Measurements from ENCODE around the gene MYO7B.

The MYO7B gene

DNA sequence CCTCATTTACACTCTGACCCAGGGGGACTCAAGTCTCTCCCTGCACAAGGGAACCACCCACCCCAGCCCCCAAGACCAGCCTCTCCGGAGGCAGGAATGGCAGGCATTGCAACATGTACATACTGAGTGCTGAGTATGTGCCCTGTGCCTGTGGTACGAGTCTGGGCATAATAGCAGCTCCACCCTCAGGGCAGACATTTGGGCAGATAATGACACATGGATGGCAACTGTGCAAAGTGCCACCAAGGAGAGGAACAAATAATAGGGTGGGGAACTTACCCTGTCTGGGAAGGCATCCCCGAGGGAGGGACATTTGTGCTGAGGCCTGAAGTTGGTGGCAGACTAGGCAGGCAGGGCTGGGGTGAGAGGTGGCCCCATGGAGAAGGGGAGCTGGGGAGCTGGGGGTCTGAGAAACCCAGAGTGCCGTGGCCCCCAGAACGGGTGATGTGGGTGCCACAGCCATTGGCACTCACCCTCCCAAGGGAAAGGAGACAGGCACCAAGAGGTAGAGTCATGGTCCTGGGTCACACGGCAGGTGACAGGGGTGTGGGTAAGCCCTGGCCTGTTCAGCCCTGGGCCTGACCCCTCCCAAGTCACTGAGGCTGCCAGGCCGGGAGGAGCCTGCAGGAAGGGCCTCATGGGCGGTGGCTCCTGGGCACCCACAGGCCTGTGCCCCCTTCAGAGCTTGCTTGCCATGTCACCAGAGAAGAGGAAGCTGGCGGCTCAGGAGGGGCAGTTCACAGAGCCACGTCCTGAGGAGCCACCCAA is 94.8 kb downstream of the MYO7B start:
- CTCF ChIA-PET, result interaction anchor here (0.8 to 3.4 kb wide), 8 partner anchors 12 to 39 kb away, joined by 3 to 14 read pairs (median 4); no protein-coding TSS in a partner anchor
- H3K9me3 ChIP-seq (ENCODE audit: control extremely low read depth in 1 of 5, control insufficient read depth in 4 of 5, insufficient read depth in 2 of 5, low read depth in 1 of 5, low read length in 4 of 5), result no peaks in the 10 kb centered on the region
- peaks cover 0 to 26% (median 20%) of the 10 kb centered on the region in 4 experiments for H3K4me1 ChIP-seq (ENCODE audit: control extremely low read depth in 1 of 4, control insufficient read depth in 4 of 4, insufficient read depth in 4 of 4, low read length in 3 of 4)
- no peak overlapping the region for H3K27ac ChIP-seq (ENCODE audit: insufficient read depth in 1 of 2, low read depth in 1 of 2, low read length in 2 of 2, poor library complexity in 1 of 2, severe bottlenecking in 2 of 2)
- no peaks in the 10 kb centered on the region for H3K36me3 ChIP-seq (ENCODE audit: control insufficient read depth in 4 of 4, insufficient read depth in 4 of 4, low read length in 3 of 4)
- POLR2A ChIA-PET, result no interaction called here
- DNase-seq, result peak; percentile 29 to 69 (median 64)
- no peaks in the 10 kb centered on the region for H3K27me3 ChIP-seq (replicated peaks in 2 of 5; ENCODE audit: control insufficient read depth in 4 of 5, insufficient read depth in 5 of 5, low read length in 4 of 5)
- no peak overlapping the region for H3K4me3 ChIP-seq (ENCODE audit: control insufficient read depth in 1 of 7, extremely low read depth in 1 of 7, insufficient read depth in 4 of 7, low read depth in 2 of 7, low read length in 6 of 7)
- WGBS (ENCODE audit: insufficient coverage), result 63% methylated on average over 9 of the region's 10 CpGs

DNA sequence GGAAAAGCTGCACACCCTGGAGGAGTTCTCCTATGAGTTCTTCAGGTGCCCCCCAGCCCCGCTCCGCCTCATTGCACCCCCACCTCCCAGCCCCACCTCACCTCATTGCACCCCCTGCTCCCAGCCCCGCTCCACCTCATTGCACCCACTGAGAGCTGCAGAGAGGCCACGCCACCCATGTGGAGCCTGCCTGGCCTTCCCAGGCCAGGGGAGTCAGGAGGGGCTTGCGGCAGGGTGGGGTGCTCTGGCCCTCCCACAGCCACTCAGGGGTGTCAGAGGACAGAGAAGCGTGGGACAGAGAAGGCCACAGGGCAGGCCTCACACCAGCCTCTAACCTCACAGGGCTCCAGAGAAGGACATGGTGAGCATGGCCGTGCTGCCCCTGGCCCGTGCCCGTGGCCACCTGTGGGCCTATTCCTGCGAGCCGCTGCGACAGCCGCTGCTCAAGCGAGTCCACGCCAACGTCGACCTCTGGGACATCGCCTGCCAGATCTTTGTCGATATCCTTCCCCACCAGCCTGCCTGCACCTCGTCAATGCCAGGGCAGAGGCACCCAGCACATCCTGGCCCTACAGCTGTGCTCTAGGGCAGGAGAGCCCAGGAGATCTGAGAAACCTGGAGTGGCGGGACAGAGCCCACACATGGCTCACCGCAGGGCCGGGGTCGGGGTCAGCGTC is 95.5 kb downstream of the MYO7B start:
- CTCF ChIA-PET, result interaction anchor here (0.8 to 3.4 kb wide), 8 partner anchors 11 to 40 kb away, joined by 3 to 14 read pairs (median 4); no protein-coding TSS in a partner anchor
- no peaks in the 10 kb centered on the region for H3K27me3 ChIP-seq (replicated peaks in 2 of 5; ENCODE audit: control insufficient read depth in 4 of 5, insufficient read depth in 5 of 5, low read length in 4 of 5)
- peaks cover 0 to 24% (median 18%) of the 10 kb centered on the region in 4 experiments for H3K4me1 ChIP-seq (ENCODE audit: control extremely low read depth in 1 of 4, control insufficient read depth in 4 of 4, insufficient read depth in 4 of 4, low read length in 3 of 4)

DNA sequence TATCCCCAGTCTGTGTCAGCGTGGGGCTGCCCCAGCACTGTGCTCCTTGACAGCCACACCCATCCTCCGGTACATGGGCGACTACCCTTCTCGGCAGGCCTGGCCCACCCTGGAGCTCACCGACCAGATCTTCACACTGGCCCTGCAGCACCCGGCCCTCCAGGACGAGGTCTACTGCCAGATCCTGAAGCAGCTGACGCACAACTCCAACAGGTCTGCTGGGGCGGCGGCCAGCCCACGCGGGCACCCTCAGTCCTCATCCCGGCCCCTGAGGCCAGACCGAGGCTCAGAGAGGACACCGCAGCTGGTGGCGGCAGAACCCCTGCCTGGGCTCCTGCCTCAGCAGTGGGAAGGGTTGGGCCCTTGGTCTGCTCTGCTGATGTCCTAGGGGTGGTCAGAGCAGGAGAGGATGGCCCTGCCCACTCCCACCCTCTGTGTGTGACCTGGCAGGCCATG is 96.1 kb downstream of the MYO7B start:
- POLR2A ChIA-PET, result no interaction called here
- no peak overlapping the region for H3K27ac ChIP-seq (ENCODE audit: insufficient read depth in 1 of 2, low read depth in 1 of 2, low read length in 2 of 2, poor library complexity in 1 of 2, severe bottlenecking in 2 of 2)
- H3K27me3 ChIP-seq (replicated peaks in 2 of 5; ENCODE audit: control insufficient read depth in 4 of 5, insufficient read depth in 5 of 5, low read length in 4 of 5), result no peaks in the 10 kb centered on the region
- H3K36me3 ChIP-seq (ENCODE audit: control insufficient read depth in 4 of 4, insufficient read depth in 4 of 4, low read length in 3 of 4), result no peaks in the 10 kb centered on the region
- no peaks in the 10 kb centered on the region for H3K9me3 ChIP-seq (ENCODE audit: control extremely low read depth in 1 of 5, control insufficient read depth in 4 of 5, insufficient read depth in 2 of 5, low read depth in 1 of 5, low read length in 4 of 5)
- no peak overlapping the region for H3K4me3 ChIP-seq (ENCODE audit: control insufficient read depth in 1 of 7, extremely low read depth in 1 of 7, insufficient read depth in 4 of 7, low read depth in 2 of 7, low read length in 6 of 7)
- no peak for DNase-seq
- CTCF ChIA-PET, result interaction anchor here (1.0 to 3.4 kb wide), 3 partner anchors 10 to 41 kb away, joined by 3 to 14 read pairs (median 3); no protein-coding TSS in a partner anchor
- 99% methylated on average over 9 of the region's 16 CpGs for WGBS (ENCODE audit: insufficient coverage)
- H3K4me1 ChIP-seq (ENCODE audit: control extremely low read depth in 1 of 4, control insufficient read depth in 4 of 4, insufficient read depth in 4 of 4, low read length in 3 of 4), result peaks cover 0 to 22% (median 15%) of the 10 kb centered on the region in 4 experiments

More for the DNA sequence above, 95.5 kb downstream of the MYO7B start:
- POLR2A ChIA-PET, result no interaction called here
- no peak for DNase-seq
- no peak overlapping the region for H3K4me3 ChIP-seq (ENCODE audit: control insufficient read depth in 1 of 7, extremely low read depth in 1 of 7, insufficient read depth in 4 of 7, low read depth in 2 of 7, low read length in 6 of 7)
- 95% methylated on average over 22 of the region's 25 CpGs for WGBS (ENCODE audit: insufficient coverage)
- H3K9me3 ChIP-seq (ENCODE audit: control extremely low read depth in 1 of 5, control insufficient read depth in 4 of 5, insufficient read depth in 2 of 5, low read depth in 1 of 5, low read length in 4 of 5), result no peaks in the 10 kb centered on the region
- no peak overlapping the region for H3K27ac ChIP-seq (ENCODE audit: insufficient read depth in 1 of 2, low read depth in 1 of 2, low read length in 2 of 2, poor library complexity in 1 of 2, severe bottlenecking in 2 of 2)
- H3K36me3 ChIP-seq (ENCODE audit: control insufficient read depth in 4 of 4, insufficient read depth in 4 of 4, low read length in 3 of 4), result no peaks in the 10 kb centered on the region

DNA sequence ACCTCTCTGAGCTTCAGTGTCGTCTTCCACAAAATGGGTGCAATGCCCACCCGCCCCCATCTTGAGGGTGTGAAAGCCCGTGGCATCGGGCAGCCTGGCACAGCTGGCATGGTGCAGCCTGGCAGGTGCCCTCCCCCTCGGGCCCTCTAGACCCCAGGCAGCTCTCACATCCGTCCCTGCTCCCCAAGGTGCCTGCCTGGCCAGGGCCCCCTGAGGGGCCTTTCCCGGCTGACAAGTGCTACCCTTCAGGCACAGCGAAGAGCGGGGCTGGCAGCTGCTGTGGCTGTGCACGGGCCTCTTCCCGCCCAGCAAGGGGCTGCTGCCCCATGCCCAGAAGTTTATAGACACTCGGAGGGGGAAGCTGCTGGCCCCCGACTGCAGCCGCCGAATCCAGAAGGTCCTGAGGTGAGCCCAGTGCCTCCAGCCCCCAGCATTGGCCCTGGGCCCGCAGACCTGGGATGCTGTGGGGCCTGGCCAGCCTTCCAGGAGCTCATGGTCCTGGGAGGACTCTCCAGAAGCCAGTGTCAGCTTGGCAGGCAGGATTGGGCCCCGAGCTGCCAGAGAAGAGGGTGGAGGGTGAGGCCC is 96.6 kb downstream of the MYO7B start:
- H3K27ac ChIP-seq (ENCODE audit: insufficient read depth in 1 of 2, low read depth in 1 of 2, low read length in 2 of 2, poor library complexity in 1 of 2, severe bottlenecking in 2 of 2), result no peak overlapping the region
- no peak for DNase-seq
- H3K4me3 ChIP-seq (ENCODE audit: control insufficient read depth in 1 of 7, extremely low read depth in 1 of 7, insufficient read depth in 4 of 7, low read depth in 2 of 7, low read length in 6 of 7), result no peak overlapping the region
- no peaks in the 10 kb centered on the region for H3K27me3 ChIP-seq (replicated peaks in 2 of 5; ENCODE audit: control insufficient read depth in 4 of 5, insufficient read depth in 5 of 5, low read length in 4 of 5)
- no peaks in the 10 kb centered on the region for H3K36me3 ChIP-seq (ENCODE audit: control insufficient read depth in 4 of 4, insufficient read depth in 4 of 4, low read length in 3 of 4)
- peaks cover 0 to 24% (median 17%) of the 10 kb centered on the region in 4 experiments for H3K4me1 ChIP-seq (ENCODE audit: control extremely low read depth in 1 of 4, control insufficient read depth in 4 of 4, insufficient read depth in 4 of 4, low read length in 3 of 4)
- ChIA-PET CTCF (interaction anchor here (3.4 kb wide), 1 partner anchor 41 kb away, joined by 14 read pairs; no protein-coding TSS in a partner anchor), POLR2A (no interaction called here)
- no peaks in the 10 kb centered on the region for H3K9me3 ChIP-seq (ENCODE audit: control extremely low read depth in 1 of 5, control insufficient read depth in 4 of 5, insufficient read depth in 2 of 5, low read depth in 1 of 5, low read length in 4 of 5)
- 86% methylated on average over 14 of the region's 17 CpGs for WGBS (ENCODE audit: insufficient coverage)

DNA sequence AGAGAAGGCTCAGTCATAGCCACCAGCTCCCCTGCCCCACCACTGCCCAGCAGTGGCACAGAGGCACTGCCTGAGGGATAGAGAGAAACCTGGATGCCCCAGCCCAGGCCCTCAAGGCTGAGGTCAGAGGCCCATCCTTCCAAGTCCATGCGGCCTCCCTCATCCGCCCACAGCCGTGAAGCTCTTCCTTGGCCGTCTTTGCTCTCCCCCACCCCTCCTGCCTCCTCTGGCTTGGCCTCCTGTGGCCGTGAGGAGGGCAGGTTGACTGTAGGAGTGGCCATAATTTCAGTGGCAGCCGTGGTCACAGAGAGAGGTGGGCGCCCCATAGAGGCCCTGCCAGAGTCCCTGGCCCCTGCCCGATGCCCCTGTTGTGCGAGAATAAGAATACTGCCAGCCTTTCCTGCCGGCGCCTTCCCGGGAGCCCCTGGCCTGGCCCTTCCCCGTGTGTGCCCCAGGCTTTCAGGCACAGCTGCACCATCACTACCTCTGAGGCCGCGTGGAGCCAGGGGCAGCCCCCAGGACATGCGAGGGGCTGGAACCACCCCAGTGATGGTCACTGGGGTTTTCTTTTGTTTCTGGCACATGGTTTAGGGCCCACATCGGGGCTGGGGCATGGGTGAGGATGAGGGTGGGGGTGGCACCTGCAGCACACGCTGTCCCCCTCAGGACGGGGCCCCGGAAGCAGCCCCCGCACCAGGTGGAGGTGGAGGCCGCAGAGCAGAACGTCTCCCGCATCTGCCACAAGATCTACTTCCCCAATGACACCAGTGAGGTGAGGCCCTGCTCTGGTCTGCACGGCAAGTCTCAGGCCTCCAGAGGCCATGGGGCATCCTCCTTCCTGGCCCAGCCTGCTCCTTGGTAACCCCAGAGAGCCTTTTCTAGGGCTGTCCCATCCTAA is 97.4 kb downstream of the MYO7B start:
- Histone ChIP-seq H3K4me1 (ENCODE audit: control extremely low read depth in 1 of 4, control insufficient read depth in 4 of 4, insufficient read depth in 4 of 4, low read length in 3 of 4) (peaks cover 0 to 32% (median 23%) of the 10 kb centered on the region in 4 experiments), H3K4me3 (ENCODE audit: control insufficient read depth in 1 of 7, extremely low read depth in 1 of 7, insufficient read depth in 4 of 7, low read depth in 2 of 7, low read length in 6 of 7) (no peak overlapping the region), H3K9me3 (ENCODE audit: control extremely low read depth in 1 of 5, control insufficient read depth in 4 of 5, insufficient read depth in 2 of 5, low read depth in 1 of 5, low read length in 4 of 5) (no peaks in the 10 kb centered on the region), H3K36me3 (ENCODE audit: control insufficient read depth in 4 of 4, insufficient read depth in 4 of 4, low read length in 3 of 4) (no peaks in the 10 kb centered on the region), H3K27ac (ENCODE audit: insufficient read depth in 1 of 2, low read depth in 1 of 2, low read length in 2 of 2, poor library complexity in 1 of 2, severe bottlenecking in 2 of 2) (no peak overlapping the region), H3K27me3 (replicated peaks in 2 of 5; ENCODE audit: control insufficient read depth in 4 of 5, insufficient read depth in 5 of 5, low read length in 4 of 5) (no peaks in the 10 kb centered on the region)
- peak in 1 of 3 donors; percentile 28 for DNase-seq
- WGBS (ENCODE audit: insufficient coverage), result 82% methylated on average over 19 of the region's 25 CpGs
- ChIA-PET POLR2A (no interaction called here), CTCF (interaction anchor here (3.4 kb wide), 1 partner anchor 42 kb away, joined by 14 read pairs; no protein-coding TSS in a partner anchor)

DNA sequence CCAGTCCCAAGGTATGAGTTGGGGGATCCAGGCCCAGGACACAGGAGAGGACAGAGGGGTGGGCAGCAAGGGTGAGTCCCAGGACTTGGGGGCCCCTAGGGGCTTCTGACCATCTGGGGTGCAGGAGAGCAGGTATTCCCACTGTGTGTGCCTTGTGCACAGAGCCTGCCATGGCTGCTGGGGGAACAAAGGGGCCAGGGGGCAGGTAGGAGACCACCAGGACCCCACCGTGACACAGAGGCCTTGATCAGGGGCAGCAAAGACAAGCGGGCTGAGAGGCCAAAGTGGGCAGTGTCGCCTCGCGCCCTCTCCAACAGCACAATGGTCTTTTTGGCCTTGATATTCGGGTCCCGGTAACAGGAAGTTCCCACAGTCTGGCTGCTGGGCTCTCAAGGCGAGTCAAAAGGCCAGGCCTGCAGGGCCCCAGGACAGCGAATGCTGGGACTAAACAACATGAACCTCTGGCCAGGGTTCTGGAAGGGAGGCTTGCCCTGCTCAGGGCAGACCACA is 98.1 kb downstream of the MYO7B start:
- Histone ChIP-seq H3K27me3 (replicated peaks in 2 of 5; ENCODE audit: control insufficient read depth in 4 of 5, insufficient read depth in 5 of 5, low read length in 4 of 5) (no peaks in the 10 kb centered on the region), H3K4me3 (ENCODE audit: control insufficient read depth in 1 of 7, extremely low read depth in 1 of 7, insufficient read depth in 4 of 7, low read depth in 2 of 7, low read length in 6 of 7) (no peak overlapping the region), H3K9me3 (ENCODE audit: control extremely low read depth in 1 of 5, control insufficient read depth in 4 of 5, insufficient read depth in 2 of 5, low read depth in 1 of 5, low read length in 4 of 5) (no peaks in the 10 kb centered on the region), H3K27ac (ENCODE audit: insufficient read depth in 1 of 2, low read depth in 1 of 2, low read length in 2 of 2, poor library complexity in 1 of 2, severe bottlenecking in 2 of 2) (no peak overlapping the region), H3K36me3 (ENCODE audit: control insufficient read depth in 4 of 4, insufficient read depth in 4 of 4, low read length in 3 of 4) (no peaks in the 10 kb centered on the region), H3K4me1 (ENCODE audit: control extremely low read depth in 1 of 4, control insufficient read depth in 4 of 4, insufficient read depth in 4 of 4, low read length in 3 of 4) (peaks cover 0 to 39% (median 29%) of the 10 kb centered on the region in 4 experiments)
- CTCF ChIA-PET, result no interaction called here
- DNase-seq, result no peak
- 96% methylated on average over 9 of the region's 9 CpGs for WGBS (ENCODE audit: insufficient coverage)
- POLR2A ChIA-PET, result no interaction called here

All from common myeloid progenitor, CD34-positive (primary cell).